Breast epithelium (tissue), 4 donors: Measurements from ENCODE around the gene ZMYM2. TPM values are rescaled to one million over a fixed set of nuclear protein-coding genes. Genes with fewer than 3 reads are reported as not detected.

Experiments
- DNase-seq, 2 donors: peaks; one replicate each; pipeline ENCODE4 v3.0.0-alpha.2; 2019; ENCODE audit warnings: low spot score in 2 of 2
- H3K27ac ChIP-seq, 2 donors: fragments of 200-600 bp; sonication (generic) in 1 of 2; one replicate each; pipeline ENCODE4 v1.5.1; 2016 to 2019; ENCODE audit warnings: mild to moderate bottlenecking in 1 of 2
- H3K27me3 ChIP-seq, 2 donors: fragments of 200-600 bp; sonication (generic) in 1 of 2; one replicate each; pipeline versions ENCODE4 v1.5.1 to v1.6.0; 2017 to 2019; ENCODE audit warnings: control low read depth in 1 of 2, mild to moderate bottlenecking in 1 of 2
- H3K36me3 ChIP-seq: fragments of 200-600 bp; one replicate; pipeline ENCODE4 v1.5.1; 2019
- H3K4me1 ChIP-seq, 2 donors: fragments of 200-600 bp; sonication (generic); one replicate each; pipeline ENCODE4 v1.5.1; 2016 to 2019; ENCODE audit warnings: control low read depth in 1 of 2
- H3K4me3 ChIP-seq, 3 donors: fragments of 200-600 bp; sonication (generic); 1 replicate in 2 of 3; 2 replicates in 1 of 3; pipeline ENCODE4 v1.5.1; 2016 to 2019; ENCODE audit warnings: mild to moderate bottlenecking in 3 of 3, moderate library complexity in 2 of 3
- H3K9me3 ChIP-seq, 2 donors: fragments of 200-600 bp; sonication (generic) in 1 of 2; one replicate each; pipeline ENCODE4 v1.5.1; 2016 to 2019; ENCODE audit warnings: control low read depth in 1 of 2
- POLR2A ChIP-seq: fragments of 450-650 bp; IDR thresholded peaks from one replicate; pipeline ENCODE4 v1.6.1; 2016; ENCODE audit warnings: antibody characterized with exemption, mild to moderate bottlenecking, moderate library complexity
- POLR2AphosphoS5 ChIP-seq, 3 donors: sonication (generic); formaldehyde crosslinking; IDR thresholded peaks; one replicate each; pipeline ENCODE4 v1.6.1; 2017; ENCODE audit warnings: antibody characterized with exemption in 3 of 3
- intact Hi-C: fragments of 100-400 bp; cut with DNase I; formaldehyde crosslinking; loops from one replicate; pipeline ENCODE4 v1.15.1; 2023; ENCODE audit warnings: low total_unique reads
- total RNA-seq, 3 donors: library from RNA; depleted of rRNA; stranded (reverse); fragments of >200 nt; gene quantifications; one replicate each; pipeline ENCODE4 v1.1.0, GENCODE V29; 2016
- TF ChIP-seq, protein P1 (sequence below), 3 donors: fragments of 450-650 bp; IDR thresholded peaks; one replicate each; pipeline ENCODE4 v1.5.1; 2016 to 2017; ENCODE audit warnings: antibody characterized with exemption in 3 of 3, mild to moderate bottlenecking in 3 of 3, moderate library complexity in 3 of 3

ZMYM2 gene
- total RNA-seq, 3 donors from 2014 or later, result 76.5 to 118 (median 93.1) TPM

DNA sequence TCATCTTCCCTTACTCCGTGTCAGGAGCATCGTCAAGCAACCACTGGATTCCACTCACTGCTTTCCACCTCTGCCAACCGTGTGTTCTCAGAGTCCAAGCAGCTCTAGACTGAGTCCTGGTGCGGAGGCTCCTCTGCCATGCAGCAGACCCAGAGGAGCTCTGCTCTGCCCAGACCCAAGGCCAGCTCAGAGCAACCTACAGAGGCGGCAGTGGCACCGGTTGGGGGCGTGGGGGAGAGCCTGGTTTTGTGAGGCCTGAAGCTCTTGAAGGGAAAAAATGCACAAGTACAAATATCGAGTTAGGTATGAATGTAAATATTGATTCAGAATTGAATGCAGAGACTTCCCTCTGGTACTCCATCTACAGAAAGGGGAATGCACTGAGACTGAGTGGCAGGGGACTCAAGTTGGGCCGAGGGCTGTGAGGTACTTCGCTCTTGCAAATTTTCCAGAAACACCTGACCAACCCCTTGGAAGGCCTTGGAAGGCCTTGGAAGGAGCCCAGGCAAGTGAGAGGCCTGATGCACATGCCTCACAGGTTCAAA, 155.6 kb downstream of the ZMYM2 start:
- TF ChIP-seq POLR2A, result no peak
- TF ChIP-seq, protein P1, sequence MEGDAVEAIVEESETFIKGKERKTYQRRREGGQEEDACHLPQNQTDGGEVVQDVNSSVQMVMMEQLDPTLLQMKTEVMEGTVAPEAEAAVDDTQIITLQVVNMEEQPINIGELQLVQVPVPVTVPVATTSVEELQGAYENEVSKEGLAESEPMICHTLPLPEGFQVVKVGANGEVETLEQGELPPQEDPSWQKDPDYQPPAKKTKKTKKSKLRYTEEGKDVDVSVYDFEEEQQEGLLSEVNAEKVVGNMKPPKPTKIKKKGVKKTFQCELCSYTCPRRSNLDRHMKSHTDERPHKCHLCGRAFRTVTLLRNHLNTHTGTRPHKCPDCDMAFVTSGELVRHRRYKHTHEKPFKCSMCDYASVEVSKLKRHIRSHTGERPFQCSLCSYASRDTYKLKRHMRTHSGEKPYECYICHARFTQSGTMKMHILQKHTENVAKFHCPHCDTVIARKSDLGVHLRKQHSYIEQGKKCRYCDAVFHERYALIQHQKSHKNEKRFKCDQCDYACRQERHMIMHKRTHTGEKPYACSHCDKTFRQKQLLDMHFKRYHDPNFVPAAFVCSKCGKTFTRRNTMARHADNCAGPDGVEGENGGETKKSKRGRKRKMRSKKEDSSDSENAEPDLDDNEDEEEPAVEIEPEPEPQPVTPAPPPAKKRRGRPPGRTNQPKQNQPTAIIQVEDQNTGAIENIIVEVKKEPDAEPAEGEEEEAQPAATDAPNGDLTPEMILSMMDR (IDR thresholded peaks at IDR 0.05), result no peak
- no peak for TF ChIP-seq POLR2AphosphoS5 (IDR thresholded peaks at IDR 0.05)
- intact Hi-C loops, result no loop called here

DNA sequence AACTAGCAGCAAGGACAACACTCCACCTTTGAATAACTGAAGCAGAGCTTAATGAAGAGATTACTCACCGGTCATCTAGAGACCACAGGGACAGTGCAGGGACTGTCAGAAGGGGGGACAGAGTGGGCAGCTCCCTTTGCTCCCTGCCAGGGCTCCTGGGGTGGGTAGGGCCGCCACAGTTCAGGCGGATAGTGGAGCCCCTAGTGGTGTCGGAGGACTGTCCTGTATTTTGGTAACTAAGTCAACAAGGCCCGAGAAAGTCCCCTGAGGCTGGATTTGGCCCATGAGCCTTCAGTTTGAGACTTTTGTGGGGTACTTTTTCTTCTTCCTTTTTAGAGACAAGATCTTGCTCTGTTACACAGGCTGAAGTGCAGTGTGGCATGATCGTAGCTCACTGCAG, 157.7 kb downstream of the ZMYM2 start:
- no peaks in the 10 kb centered on the region for H3K9me3 ChIP-seq
- TF ChIP-seq POLR2A (no peak), POLR2AphosphoS5 (IDR thresholded peaks at IDR 0.05) (no peak)
- TF ChIP-seq, protein P1 (IDR thresholded peaks at IDR 0.05), result no peak
- H3K36me3 ChIP-seq, result no peaks in the 10 kb centered on the region
- intact Hi-C loops, result no loop called here
- no peak for DNase-seq
- H3K4me1 ChIP-seq, result no peaks in the 10 kb centered on the region
- H3K4me3 ChIP-seq, result no peak overlapping the region
- no peaks in the 10 kb centered on the region for H3K27me3 ChIP-seq
- H3K27ac ChIP-seq, result no peak overlapping the region

More for the DNA sequence above, 155.6 kb downstream of the ZMYM2 start:
- Histone ChIP-seq H3K36me3 (no peaks in the 10 kb centered on the region), H3K27ac (no peak overlapping the region), H3K4me3 (no peak overlapping the region), H3K4me1 (no peaks in the 10 kb centered on the region), H3K27me3 (no peaks in the 10 kb centered on the region), H3K9me3 (no peaks in the 10 kb centered on the region)
- DNase-seq, result no peak

DNA sequence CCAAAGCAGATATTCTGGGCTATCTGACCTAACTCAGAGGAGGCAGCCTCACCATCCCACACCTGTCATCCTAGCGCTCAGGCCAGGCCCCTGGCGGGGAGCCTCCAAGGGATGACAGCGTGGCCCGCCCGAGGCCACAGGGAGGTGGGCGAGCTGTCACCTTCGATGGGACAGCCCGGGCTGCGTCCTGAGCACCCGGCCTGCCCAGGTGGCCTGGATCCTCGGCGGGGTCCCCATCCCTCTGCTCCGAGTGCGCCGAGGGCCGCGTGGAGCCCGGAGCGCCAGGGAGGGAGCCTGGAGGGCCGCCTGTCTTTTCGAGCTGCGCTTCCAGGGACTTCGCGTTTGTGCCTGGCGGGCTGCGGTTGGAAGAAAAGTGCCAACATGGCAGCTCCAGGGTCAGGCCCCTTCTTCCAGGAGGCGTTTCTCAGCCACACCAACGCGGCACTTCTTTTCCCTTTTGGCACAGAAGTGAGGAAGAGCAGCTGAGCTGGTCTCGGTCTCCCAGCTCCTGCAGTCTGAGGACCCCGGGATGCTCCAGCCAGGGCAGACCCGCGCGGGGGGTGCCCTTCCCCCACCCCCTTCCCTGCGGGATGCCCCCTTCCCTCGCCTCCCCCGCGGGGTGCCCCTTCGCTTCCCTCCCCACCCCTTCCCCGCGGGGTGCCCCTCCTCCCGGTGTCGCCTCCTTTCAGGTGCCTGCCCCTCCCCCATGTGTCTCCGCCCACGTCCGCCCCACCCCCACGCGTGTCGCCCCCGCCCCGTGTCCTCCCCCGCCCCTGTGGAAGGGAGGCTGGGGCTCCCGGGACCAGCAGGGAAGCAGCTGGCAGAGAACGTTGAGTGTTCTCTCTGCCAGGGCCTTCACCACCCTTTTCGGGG, 160.0 kb downstream of the ZMYM2 start:
- Histone ChIP-seq H3K4me3 (peak overlapping the region; percentile 71 to 84 (median 73)), H3K9me3 (no peaks in the 10 kb centered on the region), H3K4me1 (no peaks in the 10 kb centered on the region), H3K36me3 (no peaks in the 10 kb centered on the region), H3K27me3 (no peaks in the 10 kb centered on the region), H3K27ac (peak overlapping the region; percentile 61 to 80)
- intact Hi-C loops, result no loop called here
- no peak for TF ChIP-seq POLR2AphosphoS5 (IDR thresholded peaks at IDR 0.05)
- TF ChIP-seq POLR2A, result no peak
- TF ChIP-seq, protein P1 (IDR thresholded peaks at IDR 0.05), result no peak
- no peak for DNase-seq

DNA sequence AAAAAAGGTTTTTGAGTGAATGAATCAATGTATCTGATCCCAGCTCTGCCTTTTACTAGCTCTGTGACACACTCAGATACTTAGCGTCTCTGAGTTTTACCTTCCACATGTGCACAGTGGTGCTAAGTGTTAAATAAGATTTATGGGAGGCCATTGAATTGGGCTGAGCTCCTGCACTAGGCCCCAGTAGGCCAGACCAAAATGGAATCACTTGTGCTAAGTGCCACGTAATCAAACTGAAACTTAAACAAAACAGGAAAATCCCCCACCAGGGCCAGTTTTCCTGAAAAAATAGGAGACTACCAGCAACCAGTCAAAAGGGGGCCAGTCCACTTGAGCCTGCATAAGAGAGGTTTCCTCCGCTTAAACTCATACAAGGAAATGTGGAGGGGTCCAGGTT, 161.4 kb downstream of the ZMYM2 start:
- H3K4me3 ChIP-seq, result peak overlapping the region; percentile 18 to 39 (median 29)
- DNase-seq, result no peak
- TF ChIP-seq POLR2A, result no peak
- peak overlapping the region in 1 of 2 donors; percentile 80 for H3K27ac ChIP-seq
- intact Hi-C loops, result no loop called here
- no peaks in the 10 kb centered on the region for H3K9me3 ChIP-seq
- no peaks in the 10 kb centered on the region for H3K27me3 ChIP-seq
- H3K36me3 ChIP-seq, result no peaks in the 10 kb centered on the region
- no peaks in the 10 kb centered on the region for H3K4me1 ChIP-seq

DNA sequence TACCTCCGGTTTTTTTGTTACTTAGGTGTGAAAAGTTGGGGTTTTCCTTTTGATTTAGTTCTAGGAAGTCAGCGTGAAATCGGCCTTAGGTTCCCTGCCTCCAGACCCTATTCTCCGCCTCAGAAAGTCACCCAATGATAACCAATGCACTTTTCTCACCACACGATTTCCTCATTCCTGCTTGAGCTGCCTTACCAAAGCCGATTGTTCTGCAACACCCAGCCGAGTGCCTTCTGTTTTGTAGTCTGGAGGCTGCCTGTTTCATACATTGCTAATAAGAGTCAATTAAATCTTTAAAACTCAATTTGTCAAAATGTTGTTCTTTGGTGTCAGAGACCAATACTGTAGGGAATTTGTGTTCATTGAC, 162.6 kb downstream of the ZMYM2 start:
- Histone ChIP-seq H3K4me1 (no peaks in the 10 kb centered on the region), H3K4me3 (peak overlapping the region; percentile 18 to 39 (median 29)), H3K36me3 (no peaks in the 10 kb centered on the region), H3K9me3 (no peaks in the 10 kb centered on the region), H3K27ac (no peak overlapping the region), H3K27me3 (no peaks in the 10 kb centered on the region)
- no peak for DNase-seq
- no peak for TF ChIP-seq POLR2AphosphoS5 (IDR thresholded peaks at IDR 0.05)
- no peak for TF ChIP-seq POLR2A
- TF ChIP-seq, protein P1 (IDR thresholded peaks at IDR 0.05), result no peak
- intact Hi-C loops, result no loop called here
